ENCODE data around the gene HAO1.
"Not testable (repeated sequence)": the region's sequence is repeated elsewhere in the genome, so short reads cannot be mapped to it uniquely, and the experiment has no call there.

The HAO1 gene

DNA sequence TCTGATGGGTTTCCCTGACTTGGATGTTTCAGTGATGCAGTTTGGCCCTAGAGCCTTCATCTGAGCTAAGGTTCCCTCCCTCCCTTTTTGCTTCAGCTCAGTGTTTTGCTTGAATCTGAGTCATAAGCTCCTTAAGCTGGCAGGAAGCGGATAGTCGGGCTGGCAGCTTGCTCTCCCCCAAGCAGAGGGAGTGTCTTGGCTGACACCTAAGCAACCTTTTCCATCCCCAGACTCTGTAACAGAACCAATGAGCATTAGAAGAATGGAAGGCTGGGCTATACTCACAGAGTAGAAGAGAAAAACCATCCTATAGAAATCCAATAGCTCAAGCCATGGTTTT is 98.3 kb downstream of the HAO1 start:
- no peak for TF ChIP-seq Cebpa-rat (IDR thresholded peaks at IDR 0.05)
- H3K4me2 ChIP-seq: no peak overlapping the region

DNA sequence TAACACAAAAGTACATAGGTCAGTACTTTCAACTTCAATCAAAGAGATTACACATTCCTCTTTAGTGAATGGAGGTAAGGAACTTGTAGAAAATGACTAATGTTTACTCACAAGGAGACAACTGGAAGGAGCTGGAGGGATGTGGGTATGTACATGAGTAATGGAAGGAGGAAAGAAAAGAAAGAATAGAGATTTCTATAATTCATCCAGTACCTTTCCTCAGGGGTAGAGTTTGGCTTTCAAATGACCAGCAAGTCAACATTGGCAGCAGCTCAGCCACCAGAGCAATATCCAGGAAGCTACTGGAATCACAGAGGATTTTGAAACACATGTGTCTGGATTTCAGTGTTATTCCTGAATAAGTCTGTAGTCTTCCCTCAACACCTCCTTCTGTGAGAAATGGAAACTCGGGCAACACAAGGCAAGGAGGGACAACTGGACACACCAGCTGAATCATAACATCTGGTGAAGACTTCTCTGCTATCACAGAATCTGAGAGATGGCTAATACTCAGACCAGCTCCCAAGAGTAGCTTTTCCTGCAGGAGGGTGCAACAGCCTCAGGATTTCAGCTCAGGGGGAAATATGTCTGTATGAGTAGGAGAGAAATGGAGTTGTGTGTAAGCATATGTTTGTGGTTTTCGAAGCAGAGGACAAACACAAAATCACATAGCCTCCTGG is 98.8 kb downstream of the HAO1 start:
- no peaks in the 10 kb centered on the region for H3K27me3 ChIP-seq
- no peak overlapping the region for H3K27ac ChIP-seq
- no peak overlapping the region for H3K4me3 ChIP-seq
- H3K9ac ChIP-seq: no peak overlapping the region
- no peak for TF ChIP-seq Cebpa-rat (IDR thresholded peaks at IDR 0.05)
- H3K9me3 ChIP-seq: no peaks in the 10 kb centered on the region
- H3K4me1 ChIP-seq: no peaks in the 10 kb centered on the region
- no peaks in the 10 kb centered on the region for H4K20me1 ChIP-seq
- no peaks in the 10 kb centered on the region for H3K36me3 ChIP-seq
- no peak overlapping the region for H3K4me2 ChIP-seq

More for the DNA sequence above, 98.3 kb downstream of the HAO1 start:
- H3K9me3 ChIP-seq: no peaks in the 10 kb centered on the region
- no peak overlapping the region for H3K27ac ChIP-seq
- no peak overlapping the region for H3K4me3 ChIP-seq
- no peak overlapping the region for H3K9ac ChIP-seq
- no peaks in the 10 kb centered on the region for H3K4me1 ChIP-seq
- no peaks in the 10 kb centered on the region for H4K20me1 ChIP-seq
- H3K27me3 ChIP-seq: no peaks in the 10 kb centered on the region
- H3K36me3 ChIP-seq: no peaks in the 10 kb centered on the region

DNA sequence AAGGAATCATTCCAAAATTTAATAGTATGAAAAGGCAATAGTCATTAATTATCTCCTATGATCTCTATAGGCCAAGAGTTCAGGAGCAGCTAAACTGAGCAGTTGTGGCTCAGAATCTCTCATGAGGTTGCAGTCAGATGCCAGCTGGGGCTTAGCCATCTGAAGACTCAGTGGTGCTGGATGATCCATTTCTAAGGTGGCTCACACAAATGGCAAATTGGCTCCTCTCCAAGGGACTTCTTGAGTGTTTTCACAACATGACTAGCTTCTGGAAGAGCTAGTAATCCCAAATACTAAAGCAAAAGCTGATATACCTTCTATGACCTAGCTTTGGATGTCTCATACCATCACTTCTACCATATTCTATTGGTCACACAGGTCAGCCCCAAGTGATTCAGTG is 104.2 kb downstream of the HAO1 start:
- H3K36me3 ChIP-seq: no peaks in the 10 kb centered on the region
- H3K4me2 ChIP-seq: no peak overlapping the region
- H3K27me3 ChIP-seq: no peaks in the 10 kb centered on the region
- H3K4me1 ChIP-seq: no peaks in the 10 kb centered on the region
- H3K9me3 ChIP-seq: peaks cover 19% of the 10 kb centered on the region
- H3K9ac ChIP-seq: no peak overlapping the region
- no peaks in the 10 kb centered on the region for H4K20me1 ChIP-seq
- no peak for TF ChIP-seq Cebpa-rat (IDR thresholded peaks at IDR 0.05)
- H3K4me3 ChIP-seq: no peak overlapping the region
- H3K27ac ChIP-seq: no peak overlapping the region

DNA sequence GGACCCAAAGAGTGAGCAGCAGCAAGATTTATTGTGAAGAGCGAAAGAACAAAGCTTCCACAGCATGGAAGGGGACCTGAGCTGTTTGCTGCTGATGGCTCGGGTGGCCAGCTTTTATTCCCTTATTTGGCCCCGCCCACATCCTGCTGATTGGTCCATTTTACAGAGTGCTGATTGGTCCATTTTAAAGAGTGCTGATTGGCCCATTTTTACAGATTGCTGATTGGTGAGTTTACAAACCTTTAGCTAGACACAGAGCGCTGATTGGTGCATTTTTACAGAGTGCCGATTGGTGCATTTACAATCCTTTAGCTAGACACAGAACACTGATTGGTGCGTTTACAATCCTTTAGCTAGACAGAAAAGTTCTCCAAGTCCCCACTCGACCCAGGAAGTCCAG is 105.8 kb downstream of the HAO1 start:
- H3K27me3 ChIP-seq, H3K4me3 ChIP-seq, H3K36me3 ChIP-seq, H3K27ac ChIP-seq, H3K4me1 ChIP-seq, H4K20me1 ChIP-seq, H3K4me2 ChIP-seq, H3K9ac ChIP-seq: not testable (repeated sequence)
- peaks cover 19% of the 10 kb centered on the region for H3K9me3 ChIP-seq

All from BLaER1 (cell line).